Keratinocyte (primary cell): Measurements from ENCODE around the gene CENPO.

ENCODE experiments used
- CTCF ChIP-seq, 3 experiments: IDR thresholded peaks in 1 of 3; conservative IDR thresholded peaks in 1 of 3; optimal IDR thresholded peaks in 1 of 3; 2 replicates in 2 of 3; 3 replicates in 1 of 3; pipeline versions ENCODE3 to v1.5.1; 2011; ENCODE audit warnings: low read length in 3 of 3, mild to moderate bottlenecking in 3 of 3, moderate library complexity in 2 of 3, control low read depth in 1 of 3, inconsistent platforms in 1 of 3; ENCODE audit not compliant: insufficient read depth in 2 of 3; ENCODE audit errors: extremely low read depth in 1 of 3
- EZH2 ChIP-seq: IDR thresholded peaks from one replicate; pipeline ENCODE4 v1.6.1; 2012; ENCODE audit warnings: inconsistent platforms, mild to moderate bottlenecking, low read length, moderate library complexity

- TF ChIP-seq CTCF (optimal IDR thresholded peaks at IDR 0.05 in 1 of 3, IDR thresholded peaks at IDR 0.05 in 1 of 3, conservative IDR thresholded peaks at IDR 0.05 in 1 of 3; ENCODE audit: extremely low read depth in 1 of 3, insufficient read depth in 2 of 3, low read length in 3 of 3) (no peak), EZH2 (no peak)
These were observed 25.5 kb downstream of the CENPO start for GRCh38 chr2:24818721-24819167.
